Activated CD4-positive, alpha-beta memory T cell treated with anti-CD3 and anti-CD28 coated beads for 36 hours (primary cell): ENCODE data around the gene SEMA5B. TPM values are rescaled to one million over a fixed set of nuclear protein-coding genes. Genes with fewer than 3 reads are reported as not detected.

Experiments
- CTCF ChIA-PET: fragments of 350-600 bp; sonication (Branson Sonifier 250); formaldehyde crosslinking; loops from one replicate; lab custom pipeline; 2021; ENCODE audit warnings: antibody characterized with exemption, inconsistent platforms; lab: Charles Lee
- POLR2A ChIA-PET: fragments of 350-600 bp; sonication (Branson Sonifier 250); formaldehyde crosslinking; loops from one replicate; lab custom pipeline; 2021; ENCODE audit warnings: antibody characterized with exemption; lab: Charles Lee
- DNase-seq: peaks from one replicate; pipeline ENCODE4 v3.0.0-alpha.2; 2020
- H3K27ac Mint-ChIP-seq: one replicate; pipeline ENCODE4 v1.8.0; 2021; ENCODE audit warnings: mixed read lengths
- H3K27me3 Mint-ChIP-seq: one replicate; pipeline ENCODE4 v1.8.0; 2021; ENCODE audit warnings: mixed read lengths
- H3K36me3 Mint-ChIP-seq: one replicate; pipeline ENCODE4 v1.8.0; 2021; ENCODE audit warnings: mixed read lengths
- H3K4me1 Mint-ChIP-seq: one replicate; pipeline ENCODE4 v1.8.0; 2021; ENCODE audit warnings: low read depth, mixed read lengths
- H3K4me3 Mint-ChIP-seq: one replicate; pipeline ENCODE4 v1.8.0; 2021; ENCODE audit warnings: mild to moderate bottlenecking, mixed read lengths
- H3K9me3 Mint-ChIP-seq: one replicate; pipeline ENCODE4 v1.8.0; 2021; ENCODE audit warnings: mixed read lengths
- intact Hi-C: fragments of 100-400 bp; cut with micrococcal nuclease; formaldehyde crosslinking; loops from one replicate; pipeline ENCODE4 v1.15.1; 2023
- total RNA-seq, 2 experiments: library from RNA; stranded (reverse); gene quantifications; one replicate each; pipeline ENCODE4 v1.2.3, GENCODE V29; 2021

SEMA5B gene
- total RNA-seq, 2 experiments from 2014 or later = not detected

DNA sequence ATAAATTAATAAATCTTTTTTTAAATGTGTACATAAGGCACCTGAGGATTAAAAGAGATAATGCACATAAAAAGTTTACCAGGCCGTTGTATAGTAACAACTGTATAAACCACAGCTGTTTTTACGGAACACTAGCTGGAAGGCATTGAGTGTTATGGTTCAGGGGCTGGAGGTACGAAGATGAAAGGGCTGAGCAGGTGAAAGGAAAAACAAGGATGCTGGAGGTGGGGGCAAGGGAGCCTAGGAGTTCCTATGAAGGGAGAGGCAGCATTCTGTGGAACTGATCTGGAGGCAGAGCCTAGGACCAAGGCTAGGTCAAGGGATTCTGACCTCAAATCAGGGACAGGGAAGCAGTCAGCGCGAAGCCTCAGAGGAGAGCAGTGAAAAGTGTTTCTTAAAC lies 8.0 kb downstream of the SEMA5B start:
- no peak for DNase-seq
- intact Hi-C loops = no loop called here
- peaks cover 39% of the 10 kb centered on the region for H3K27me3 Mint-ChIP-seq
- H3K27ac Mint-ChIP-seq = no peak overlapping the region
- CTCF ChIA-PET = interaction anchor here (0.9 kb wide), 1 partner anchor 9 kb away, joined by 3 read pairs; no protein-coding TSS in a partner anchor
- POLR2A ChIA-PET = no interaction called here
- no peaks in the 10 kb centered on the region for H3K9me3 Mint-ChIP-seq
- H3K4me1 Mint-ChIP-seq = no peaks in the 10 kb centered on the region
- H3K36me3 Mint-ChIP-seq = no peaks in the 10 kb centered on the region
- H3K4me3 Mint-ChIP-seq = no peak overlapping the region

DNA sequence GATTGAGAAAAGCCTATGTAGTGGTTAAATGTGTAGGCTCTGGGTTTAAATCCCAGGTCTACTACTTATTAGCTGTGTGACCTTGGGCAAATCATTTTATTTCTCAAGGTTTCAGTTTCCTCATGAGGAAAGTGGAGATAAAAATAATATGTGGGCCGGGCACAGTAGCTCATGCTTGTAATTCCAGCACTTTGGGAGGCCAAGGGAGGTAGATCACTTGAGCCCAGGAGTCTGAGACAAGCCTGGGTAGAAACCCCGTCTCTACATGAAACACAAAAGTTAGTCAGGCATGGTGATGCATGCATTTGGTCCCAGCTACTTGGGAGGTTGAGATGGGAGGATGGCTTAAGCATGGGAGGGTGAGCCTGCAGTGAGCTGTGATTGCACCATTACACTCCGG lies 8.4 kb downstream of the SEMA5B start:
- POLR2A ChIA-PET = no interaction called here
- Mint-ChIP-seq H3K4me3 (no peak overlapping the region), H3K4me1 (no peaks in the 10 kb centered on the region), H3K9me3 (no peaks in the 10 kb centered on the region), H3K27ac (no peak overlapping the region), H3K36me3 (no peaks in the 10 kb centered on the region), H3K27me3 (peaks cover 35% of the 10 kb centered on the region)
- DNase-seq = no peak
- CTCF ChIA-PET = interaction anchor here (0.9 to 1.2 kb wide), 2 partner anchors 9 to 341 kb away, joined by 3 read pairs; no protein-coding TSS in a partner anchor
- intact Hi-C loops = no loop called here

DNA sequence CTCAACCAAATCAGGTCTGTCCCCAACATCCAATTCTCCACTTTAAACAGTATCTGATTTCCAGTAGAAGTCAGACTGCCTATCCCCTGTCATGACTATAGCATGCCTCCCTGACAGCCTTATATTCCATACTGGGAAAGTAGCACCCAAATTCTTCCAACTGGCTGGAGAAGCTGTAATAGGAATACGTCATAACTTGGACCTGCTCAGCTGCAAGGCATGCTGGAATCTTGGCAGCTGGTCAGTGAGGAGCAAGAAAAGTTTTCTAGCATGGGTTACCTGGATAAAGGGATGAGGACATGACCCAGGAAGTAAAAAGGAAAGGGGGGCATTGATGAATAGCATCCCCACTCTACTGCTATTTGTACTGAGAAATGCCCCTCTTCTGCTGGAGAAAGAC lies 8.9 kb downstream of the SEMA5B start:
- Mint-ChIP-seq H3K4me3 (no peak overlapping the region), H3K9me3 (no peaks in the 10 kb centered on the region), H3K36me3 (no peaks in the 10 kb centered on the region), H3K27ac (no peak overlapping the region), H3K4me1 (no peaks in the 10 kb centered on the region), H3K27me3 (peaks cover 30% of the 10 kb centered on the region)
- ChIA-PET CTCF (interaction anchor here (1.2 kb wide), 1 partner anchor 340 kb away, joined by 3 read pairs; no protein-coding TSS in a partner anchor), POLR2A (no interaction called here)
- DNase-seq = no peak
- intact Hi-C loops = no loop called here

GRCh38 chr3:123015596-123015995 lies 12.0 kb downstream of the SEMA5B start:
- Mint-ChIP-seq H3K9me3 (no peaks in the 10 kb centered on the region), H3K27ac (no peak overlapping the region), H3K27me3 (peaks cover 16% of the 10 kb centered on the region), H3K4me1 (no peaks in the 10 kb centered on the region), H3K4me3 (no peak overlapping the region), H3K36me3 (no peaks in the 10 kb centered on the region)
- intact Hi-C loops = no loop called here
- no peak for DNase-seq
- CTCF ChIA-PET = interaction anchor here (1.2 to 3.4 kb wide), 2 partner anchors 12 to 73 kb away, joined by 5 to 21 read pairs; partner anchors contain the start of gene SEMA5B
- POLR2A ChIA-PET = no interaction called here

DNA sequence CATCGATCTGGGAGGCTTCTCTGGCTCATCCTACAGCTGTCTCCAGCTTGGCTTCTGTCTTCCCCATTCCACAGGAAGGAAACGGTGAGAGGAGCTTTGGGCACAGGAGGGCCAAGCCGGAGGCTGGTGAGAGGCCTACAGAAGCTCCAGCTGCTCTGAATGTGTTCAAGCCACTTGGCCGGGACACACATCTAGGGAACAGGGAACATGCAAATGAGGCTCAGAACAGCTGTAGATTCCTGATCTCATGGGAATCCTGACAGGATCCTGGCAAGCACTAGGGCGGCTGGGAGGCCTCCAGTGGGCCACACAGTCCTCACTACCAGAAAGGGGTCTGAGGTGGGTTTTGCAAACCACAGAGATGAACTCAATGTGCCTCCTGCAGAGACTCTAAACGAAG lies 13.7 kb downstream of the SEMA5B start:
- Mint-ChIP-seq H3K4me1 (no peaks in the 10 kb centered on the region), H3K9me3 (no peaks in the 10 kb centered on the region), H3K27ac (no peak overlapping the region), H3K36me3 (no peaks in the 10 kb centered on the region), H3K4me3 (no peak overlapping the region), H3K27me3 (peaks cover 26% of the 10 kb centered on the region)
- intact Hi-C loops = no loop called here
- ChIA-PET POLR2A (no interaction called here), CTCF (interaction anchor here (0.9 to 3.4 kb wide), 3 partner anchors 14 to 71 kb away, joined by 3 to 21 read pairs (median 3); partner anchors contain the start of gene SEMA5B)
- no peak for DNase-seq

DNA sequence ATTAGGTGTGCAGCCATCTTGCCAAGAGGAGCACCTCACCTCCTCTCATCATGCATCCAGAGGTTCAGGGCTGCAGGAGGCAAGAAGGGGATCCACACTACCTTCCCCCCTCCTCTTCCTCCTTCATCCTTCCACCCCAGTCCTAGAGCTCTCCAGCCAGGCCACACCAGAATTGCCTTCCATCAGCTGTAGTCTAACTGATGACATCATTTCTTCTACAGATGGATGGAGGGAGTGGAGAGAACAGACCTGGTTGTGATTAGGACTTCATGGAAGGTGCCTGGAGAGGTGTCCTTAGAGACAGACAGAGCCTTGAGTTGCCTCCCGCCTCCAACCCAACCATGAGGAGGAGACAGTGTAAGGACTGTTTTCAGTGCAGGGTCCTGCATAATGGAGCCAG lies 14.9 kb downstream of the SEMA5B start:
- intact Hi-C loops = no loop called here
- POLR2A ChIA-PET = no interaction called here
- Mint-ChIP-seq H3K9me3 (no peaks in the 10 kb centered on the region), H3K27ac (no peak overlapping the region), H3K27me3 (peaks cover 25% of the 10 kb centered on the region), H3K36me3 (no peaks in the 10 kb centered on the region), H3K4me3 (no peak overlapping the region), H3K4me1 (no peaks in the 10 kb centered on the region)
- CTCF ChIA-PET = no interaction called here
- DNase-seq = no peak

- no peaks in the 10 kb centered on the region for H3K9me3 Mint-ChIP-seq
- no peak overlapping the region for H3K27ac Mint-ChIP-seq
- no peaks in the 10 kb centered on the region for H3K4me1 Mint-ChIP-seq
- no peak overlapping the region for H3K4me3 Mint-ChIP-seq
- H3K27me3 Mint-ChIP-seq = peaks cover 29% of the 10 kb centered on the region
- no peaks in the 10 kb centered on the region for H3K36me3 Mint-ChIP-seq
- ChIA-PET POLR2A (no interaction called here), CTCF (no interaction called here)
- DNase-seq = no peak
- intact Hi-C loops = no loop called here
Measured at GRCh38 chr3:123011447-123011846, 16.1 kb downstream of the SEMA5B start.

DNA sequence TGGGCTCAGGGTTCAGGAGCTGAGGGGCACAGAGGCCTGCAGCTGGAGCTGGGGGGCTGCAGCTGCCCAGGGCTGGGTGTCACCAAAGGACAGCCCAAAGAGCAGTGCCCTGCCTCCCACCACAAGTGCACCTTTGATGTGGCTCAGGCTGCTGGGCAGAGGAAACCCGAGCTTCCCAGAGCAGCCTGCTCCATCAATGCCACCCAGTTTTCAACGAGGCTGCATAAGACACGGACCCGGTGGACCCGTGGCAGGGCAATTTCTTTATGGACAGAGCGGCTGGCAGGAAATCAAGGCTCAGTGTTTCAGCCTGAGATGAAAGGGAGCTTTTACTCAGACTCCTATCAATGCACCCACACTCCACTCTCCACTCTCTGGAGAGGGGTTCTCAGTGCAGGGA lies 18.7 kb downstream of the SEMA5B start:
- Mint-ChIP-seq H3K4me1 (no peaks in the 10 kb centered on the region), H3K27me3 (peaks cover 35% of the 10 kb centered on the region), H3K27ac (no peak overlapping the region), H3K4me3 (no peak overlapping the region), H3K9me3 (no peaks in the 10 kb centered on the region), H3K36me3 (no peaks in the 10 kb centered on the region)
- no peak for DNase-seq
- intact Hi-C loops = no loop called here
- ChIA-PET CTCF (interaction anchor here (1.0 kb wide), 1 partner anchor 66 kb away, joined by 3 read pairs; no protein-coding TSS in a partner anchor), POLR2A (no interaction called here)

DNA sequence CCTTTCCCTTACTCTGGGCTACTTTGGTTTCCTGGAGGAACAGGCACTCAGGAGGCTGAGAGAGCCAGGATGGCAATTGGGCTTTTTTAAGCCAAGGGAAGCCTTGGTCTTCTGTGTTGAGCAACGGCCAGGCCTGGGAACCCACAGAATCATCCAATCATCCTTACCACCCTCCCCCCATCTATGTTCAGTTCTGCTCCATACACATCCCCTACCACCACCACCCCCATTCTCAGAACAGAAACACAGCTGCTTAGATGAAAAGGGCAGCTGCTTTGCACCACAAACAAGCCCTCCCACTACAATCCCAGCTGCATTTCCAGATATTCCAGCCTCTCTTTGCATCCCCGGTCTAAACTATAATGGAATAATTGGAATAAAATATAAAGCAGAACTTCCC lies 21.0 kb downstream of the SEMA5B start:
- intact Hi-C loops = no loop called here

DNA sequence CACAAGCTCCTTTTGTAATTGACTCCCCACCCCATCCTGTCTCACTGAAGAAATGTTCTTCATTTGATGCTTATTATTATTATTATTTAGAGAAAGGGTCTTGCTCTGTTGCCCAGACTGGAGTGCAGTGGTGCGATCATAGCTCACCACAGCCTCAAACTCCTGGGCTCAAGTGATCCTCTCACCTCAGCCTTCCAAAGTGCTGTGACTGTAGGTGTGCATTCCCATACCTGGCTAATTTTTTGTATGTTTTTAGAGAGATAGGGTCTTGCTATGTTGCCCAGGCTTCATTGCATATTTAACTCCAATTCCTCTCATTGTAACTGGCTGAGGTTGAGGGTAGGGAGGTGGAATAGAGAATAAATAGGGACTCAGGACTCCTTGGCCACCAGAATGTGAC lies 22.3 kb downstream of the SEMA5B start:
- peaks cover 42% of the 10 kb centered on the region for H3K27me3 Mint-ChIP-seq
- ChIA-PET CTCF (no interaction called here), POLR2A (no interaction called here)
- no peak overlapping the region for H3K4me3 Mint-ChIP-seq
- no peak for DNase-seq
- no peak overlapping the region for H3K27ac Mint-ChIP-seq
- no peaks in the 10 kb centered on the region for H3K9me3 Mint-ChIP-seq
- H3K4me1 Mint-ChIP-seq = peaks cover 4% of the 10 kb centered on the region
- H3K36me3 Mint-ChIP-seq = no peaks in the 10 kb centered on the region
- intact Hi-C loops = no loop called here

More for the DNA sequence above, 21.0 kb downstream of the SEMA5B start:
- no peak for DNase-seq
- Mint-ChIP-seq H3K9me3 (no peaks in the 10 kb centered on the region), H3K27ac (no peak overlapping the region), H3K4me1 (peaks cover 4% of the 10 kb centered on the region), H3K27me3 (peaks cover 39% of the 10 kb centered on the region), H3K36me3 (no peaks in the 10 kb centered on the region), H3K4me3 (no peak overlapping the region)
- POLR2A ChIA-PET = no interaction called here
- CTCF ChIA-PET = no interaction called here

DNA sequence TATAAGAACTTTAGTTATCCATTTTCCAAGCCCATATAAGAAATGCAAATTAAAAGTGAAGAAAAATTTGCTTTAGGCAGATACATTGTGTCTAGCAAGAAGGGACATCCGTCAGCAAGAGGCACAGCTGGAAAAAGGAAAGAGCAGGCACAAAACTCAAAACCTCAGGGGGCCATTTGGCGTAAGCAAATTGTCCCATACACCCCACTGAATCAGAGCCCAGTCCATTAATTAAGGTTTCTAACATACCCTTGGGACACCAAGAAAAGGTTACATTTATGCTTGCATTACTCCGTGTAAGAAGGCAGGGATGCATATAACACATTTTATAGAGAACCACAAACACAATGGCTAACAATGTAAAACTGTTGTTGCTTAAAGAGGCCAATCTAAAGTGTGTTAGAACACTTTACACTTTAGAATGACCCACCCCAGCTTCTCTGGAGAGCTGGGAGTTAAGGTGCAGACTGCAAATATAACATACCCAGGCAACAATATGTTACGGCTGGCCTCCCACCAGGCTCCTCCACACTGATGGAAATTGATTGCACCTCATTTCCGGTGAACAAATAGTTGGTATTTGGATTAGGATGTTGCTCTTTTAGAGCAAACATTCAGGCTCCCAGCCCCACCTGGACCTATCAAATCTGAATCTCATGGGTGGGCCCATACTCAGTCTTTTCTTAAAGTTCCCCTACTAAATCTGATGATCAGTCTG lies 23.2 kb downstream of the SEMA5B start:
- ChIA-PET CTCF (no interaction called here), POLR2A (no interaction called here)
- no peak for DNase-seq
- Mint-ChIP-seq H3K27ac (no peak overlapping the region), H3K36me3 (no peaks in the 10 kb centered on the region), H3K4me1 (peaks cover 4% of the 10 kb centered on the region), H3K9me3 (no peaks in the 10 kb centered on the region), H3K27me3 (peaks cover 33% of the 10 kb centered on the region), H3K4me3 (no peak overlapping the region)
- intact Hi-C loops = no loop called here

DNA sequence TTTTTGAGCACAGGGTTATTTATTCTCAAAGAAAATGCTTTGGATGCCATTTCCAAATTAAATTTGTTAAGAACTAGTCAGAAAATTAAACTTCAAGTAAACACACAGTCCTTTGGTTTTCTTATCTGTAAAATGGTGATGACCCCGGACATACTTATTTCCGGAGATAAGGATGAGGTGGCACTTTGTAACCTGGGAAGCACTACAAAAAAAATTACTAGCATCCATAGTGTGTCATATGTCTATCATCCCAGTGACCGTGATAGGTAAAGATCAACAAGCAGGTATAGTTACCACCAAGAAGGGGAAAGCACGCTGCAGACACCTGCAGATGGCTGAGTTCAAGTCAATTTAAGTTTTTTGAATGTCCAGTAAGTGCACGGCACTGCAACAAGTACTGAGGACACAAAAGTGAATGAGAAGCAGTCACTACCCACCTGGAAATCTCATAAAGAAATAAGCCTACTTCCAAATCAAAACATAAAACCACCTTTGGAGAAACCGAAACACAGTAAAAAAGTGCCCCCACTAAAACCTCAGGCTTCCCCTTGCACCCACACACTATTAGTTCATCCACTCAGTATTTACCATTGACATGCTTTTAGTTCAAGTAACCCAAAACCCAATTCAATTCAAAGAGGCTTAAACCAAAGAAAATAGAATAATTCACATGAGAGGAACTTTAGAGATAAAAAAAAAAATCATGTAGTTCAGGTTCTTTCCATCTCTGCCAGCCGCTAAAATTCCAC lies 24.6 kb downstream of the SEMA5B start:
- Mint-ChIP-seq H3K27me3 (peaks cover 23% of the 10 kb centered on the region), H3K4me3 (no peak overlapping the region), H3K36me3 (no peaks in the 10 kb centered on the region), H3K4me1 (peaks cover 4% of the 10 kb centered on the region), H3K27ac (no peak overlapping the region), H3K9me3 (no peaks in the 10 kb centered on the region)
- POLR2A ChIA-PET = no interaction called here
- intact Hi-C loops = no loop called here
- CTCF ChIA-PET = interaction anchor here (1.0 kb wide), 1 partner anchor 248 kb away, joined by 3 read pairs; no protein-coding TSS in a partner anchor
- no peak for DNase-seq
